ENCODE measurements around the gene PTPRU. TPM values are rescaled to one million over a fixed set of nuclear protein-coding genes. Genes with fewer than 3 reads are reported as not detected.

PTPRU gene
- total RNA-seq, 5 donors from 2014 or later (not counting 1 experiment from before 2014, with no cell fraction given) = 0.13 to 0.82 (median 0.33) TPM; not detected in 2

DNA sequence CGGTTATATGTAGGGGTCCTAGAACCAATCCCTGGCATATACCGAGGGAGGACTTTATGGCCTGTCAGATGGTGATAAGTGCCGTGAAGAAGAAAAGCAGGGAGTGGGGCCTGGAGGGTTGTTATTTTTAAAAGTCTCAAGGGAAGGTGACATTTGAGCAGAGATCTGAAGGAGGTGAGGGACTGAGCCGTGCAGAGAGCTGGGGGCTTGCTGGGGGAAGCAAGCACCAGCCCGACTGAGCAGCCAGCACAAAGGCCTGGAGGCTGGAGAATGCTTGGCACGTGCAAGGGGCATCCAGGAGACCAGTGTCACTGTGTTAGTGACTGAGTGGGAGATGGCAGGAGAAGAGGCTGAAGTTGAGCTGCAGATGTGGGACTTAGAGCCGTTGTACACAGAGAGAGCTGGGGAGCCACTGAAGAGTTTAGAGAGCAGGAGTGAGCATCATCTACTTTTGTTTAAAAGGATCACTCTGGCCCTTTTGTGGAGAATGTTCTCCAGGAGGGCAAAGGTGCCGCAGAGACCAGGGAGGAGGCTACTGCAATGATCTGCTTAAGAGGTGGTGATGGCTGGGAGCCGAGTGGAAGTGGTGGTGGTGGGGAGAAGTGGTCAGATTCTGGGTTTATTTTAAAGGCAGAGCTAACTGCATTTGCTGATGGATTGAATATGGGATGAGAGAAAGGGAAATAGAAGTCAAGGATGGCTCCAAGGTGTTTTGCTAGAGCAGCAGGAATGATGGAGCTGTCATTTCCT is 31.2 kb downstream of the PTPRU start:
- Histone ChIP-seq H3K27ac (ENCODE audit: low read length) (no peak overlapping the region), H3K9me3 (no peaks in the 10 kb centered on the region), H3K36me3 (ENCODE audit: control insufficient read depth in 2 of 2, extremely low read depth in 1 of 2, insufficient read depth in 1 of 2, low read length in 1 of 2) (no peaks in the 10 kb centered on the region), H3K27me3 (replicated peaks in 1 of 2; ENCODE audit: control insufficient read depth in 2 of 2, extremely low read depth in 1 of 2, insufficient read depth in 2 of 2, low read length in 1 of 2) (peaks cover 2 to 40% of the 10 kb centered on the region in 2 experiments), H3K4me3 (ENCODE audit: control insufficient read depth in 1 of 2, extremely low read depth in 1 of 2, low read length in 1 of 2) (no peak overlapping the region), H3K4me1 (ENCODE audit: control insufficient read depth in 1 of 2, extremely low read depth in 1 of 2, insufficient read depth in 2 of 2, low read length in 2 of 2) (no peaks in the 10 kb centered on the region)
- Mint-ChIP-seq H3K27ac (no peak overlapping the region), H3K9me3 (no peaks in the 10 kb centered on the region), H3K4me1 (no peaks in the 10 kb centered on the region), H3K4me3 (no peak overlapping the region), H3K36me3 (no peaks in the 10 kb centered on the region), H3K27me3 (peaks cover 51 to 61% of the 10 kb centered on the region in 2 donors)
- CTCF ChIA-PET = no interaction called here
- ATAC-seq (replicated peaks in 1 of 4) = no peak
- POLR2A ChIA-PET = no interaction called here
- DNase-seq = no peak
- WGBS (ENCODE audit: insufficient coverage) = 51% methylated on average over 9 of the region's 9 CpGs

DNA sequence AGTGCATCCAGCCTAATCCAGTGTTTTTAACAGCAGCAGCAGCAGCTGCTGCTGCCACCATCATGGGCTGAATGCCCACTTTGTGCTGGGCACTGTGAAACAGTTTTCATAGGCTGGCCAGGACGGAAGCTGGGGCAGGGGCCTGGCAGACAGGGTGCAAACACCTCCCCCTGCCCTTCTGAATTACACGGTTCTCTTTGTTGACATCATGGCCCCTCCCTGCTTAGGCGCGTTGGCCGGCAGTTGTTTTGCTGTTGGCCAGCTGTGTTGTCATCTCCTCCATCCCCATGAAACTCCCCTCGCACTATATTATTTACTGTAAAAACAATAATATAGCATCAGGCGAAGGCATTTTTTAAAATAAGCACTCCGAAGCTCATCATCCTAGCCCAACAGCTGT is 33.1 kb downstream of the PTPRU start:
- no peaks in the 10 kb centered on the region for H3K36me3 ChIP-seq (ENCODE audit: control insufficient read depth in 2 of 2, extremely low read depth in 1 of 2, insufficient read depth in 1 of 2, low read length in 1 of 2)
- Mint-ChIP-seq H3K4me1 (no peaks in the 10 kb centered on the region), H3K27ac (no peak overlapping the region), H3K4me3 (no peak overlapping the region), H3K36me3 (no peaks in the 10 kb centered on the region), H3K9me3 (no peaks in the 10 kb centered on the region), H3K27me3 (peaks cover 55 to 62% of the 10 kb centered on the region in 2 donors)
- WGBS (ENCODE audit: insufficient coverage) = 82% methylated on average over 3 of the region's 8 CpGs
- ATAC-seq (replicated peaks in 1 of 4) (no peak), DNase-seq (no peak)
- no peaks in the 10 kb centered on the region for H3K4me1 ChIP-seq (ENCODE audit: control insufficient read depth in 1 of 2, extremely low read depth in 1 of 2, insufficient read depth in 2 of 2, low read length in 2 of 2)
- H3K27ac ChIP-seq (ENCODE audit: low read length) = no peak overlapping the region
- H3K4me3 ChIP-seq (ENCODE audit: control insufficient read depth in 1 of 2, extremely low read depth in 1 of 2, low read length in 1 of 2) = no peak overlapping the region
- no peaks in the 10 kb centered on the region for H3K9me3 ChIP-seq
- peaks cover 2 to 37% of the 10 kb centered on the region in 2 experiments for H3K27me3 ChIP-seq (replicated peaks in 1 of 2; ENCODE audit: control insufficient read depth in 2 of 2, extremely low read depth in 1 of 2, insufficient read depth in 2 of 2, low read length in 1 of 2)
- ChIA-PET CTCF (no interaction called here), POLR2A (no interaction called here)

DNA sequence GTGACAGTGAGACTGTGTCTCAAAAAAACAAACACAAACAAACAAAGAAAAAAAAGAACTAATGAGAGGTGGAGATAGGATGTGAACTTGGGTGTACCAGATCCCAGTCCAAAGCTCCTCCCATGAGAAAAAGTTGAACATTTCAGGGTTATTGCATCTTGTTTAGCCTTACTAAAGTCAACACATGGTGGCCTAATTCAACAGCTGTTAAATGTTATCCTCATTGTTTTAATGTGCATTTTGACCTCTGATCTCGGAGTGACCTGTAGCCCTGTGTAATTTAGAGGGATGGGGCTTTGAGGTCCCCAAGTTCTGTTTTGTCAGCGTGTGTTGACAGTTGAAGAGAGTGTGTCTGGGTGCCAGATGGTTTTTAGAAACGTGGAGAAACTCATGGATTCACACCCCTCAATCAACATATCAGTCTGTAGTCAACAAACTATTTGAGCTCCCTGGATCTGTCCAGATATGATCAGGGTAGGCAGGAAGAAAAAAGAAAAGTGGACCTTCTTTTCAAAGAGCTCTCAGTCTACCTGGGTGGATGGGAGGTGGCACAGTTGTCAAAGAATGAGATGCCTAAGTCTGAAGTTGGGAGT is 34.7 kb downstream of the PTPRU start:
- Histone ChIP-seq H3K27me3 (replicated peaks in 1 of 2; ENCODE audit: control insufficient read depth in 2 of 2, extremely low read depth in 1 of 2, insufficient read depth in 2 of 2, low read length in 1 of 2) (peaks cover 2 to 37% of the 10 kb centered on the region in 2 experiments), H3K4me1 (ENCODE audit: control insufficient read depth in 1 of 2, extremely low read depth in 1 of 2, insufficient read depth in 2 of 2, low read length in 2 of 2) (no peaks in the 10 kb centered on the region), H3K4me3 (ENCODE audit: control insufficient read depth in 1 of 2, extremely low read depth in 1 of 2, low read length in 1 of 2) (no peak overlapping the region), H3K36me3 (ENCODE audit: control insufficient read depth in 2 of 2, extremely low read depth in 1 of 2, insufficient read depth in 1 of 2, low read length in 1 of 2) (no peaks in the 10 kb centered on the region), H3K9me3 (no peaks in the 10 kb centered on the region), H3K27ac (ENCODE audit: low read length) (no peak overlapping the region)
- ChIA-PET CTCF (interaction anchor here in 1 of 2 donors (0.6 kb wide), 1 partner anchor 11 kb away, joined by 3 read pairs; no protein-coding TSS in a partner anchor), POLR2A (no interaction called here)
- no peaks in the 10 kb centered on the region for H3K4me1 Mint-ChIP-seq
- DNase-seq (no peak), ATAC-seq (replicated peaks in 1 of 4) (no peak)
- no peaks in the 10 kb centered on the region for H3K9me3 Mint-ChIP-seq
- H3K27ac Mint-ChIP-seq = no peak overlapping the region
- WGBS (ENCODE audit: insufficient coverage) = 45% methylated on average over 1 of the region's 3 CpGs
- H3K4me3 Mint-ChIP-seq = no peak overlapping the region
- H3K36me3 Mint-ChIP-seq = no peaks in the 10 kb centered on the region
- H3K27me3 Mint-ChIP-seq = peaks cover 58 to 66% of the 10 kb centered on the region in 2 donors

DNA sequence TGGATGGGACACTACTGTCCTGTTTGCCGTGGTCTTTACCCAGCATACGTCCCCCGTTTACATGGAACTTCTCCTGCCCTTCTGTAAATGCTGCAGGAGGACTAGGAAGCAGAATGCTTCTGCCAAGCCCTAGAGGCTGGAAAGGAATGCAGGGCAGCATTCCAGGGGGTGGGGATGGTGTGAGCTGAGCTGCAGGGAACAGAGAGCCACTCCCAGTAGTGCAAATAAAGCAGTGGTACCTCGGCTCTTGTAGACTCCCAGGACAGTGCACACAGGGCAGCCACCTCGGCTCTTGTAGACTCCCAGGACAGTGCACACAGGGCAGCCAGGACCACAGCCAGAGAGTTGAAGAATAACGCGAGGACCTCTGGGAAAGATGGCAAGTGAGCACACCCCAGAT is 35.4 kb downstream of the PTPRU start:
- Mint-ChIP-seq H3K9me3 (peaks cover 0 to 1% (median 0%) of the 10 kb centered on the region in 3 donors), H3K27ac (no peak overlapping the region), H3K4me1 (no peaks in the 10 kb centered on the region), H3K36me3 (no peaks in the 10 kb centered on the region), H3K27me3 (peaks cover 52 to 61% of the 10 kb centered on the region in 2 donors), H3K4me3 (no peak overlapping the region)
- H3K4me3 ChIP-seq (ENCODE audit: control insufficient read depth in 1 of 2, extremely low read depth in 1 of 2, low read length in 1 of 2) = no peak overlapping the region
- H3K27me3 ChIP-seq (replicated peaks in 1 of 2; ENCODE audit: control insufficient read depth in 2 of 2, extremely low read depth in 1 of 2, insufficient read depth in 2 of 2, low read length in 1 of 2) = peaks cover 2 to 37% of the 10 kb centered on the region in 2 experiments
- ATAC-seq (replicated peaks in 1 of 4) = no peak
- H3K9me3 ChIP-seq = no peaks in the 10 kb centered on the region
- no peak for DNase-seq
- WGBS (ENCODE audit: insufficient coverage) = 39% methylated on average over 5 of the region's 7 CpGs
- POLR2A ChIA-PET = no interaction called here
- no peak overlapping the region for H3K27ac ChIP-seq (ENCODE audit: low read length)
- no peaks in the 10 kb centered on the region for H3K36me3 ChIP-seq (ENCODE audit: control insufficient read depth in 2 of 2, extremely low read depth in 1 of 2, insufficient read depth in 1 of 2, low read length in 1 of 2)
- CTCF ChIA-PET = interaction anchor here in 1 of 2 donors (0.6 kb wide), 1 partner anchor 10 kb away, joined by 3 read pairs; no protein-coding TSS in a partner anchor
- H3K4me1 ChIP-seq (ENCODE audit: control insufficient read depth in 1 of 2, extremely low read depth in 1 of 2, insufficient read depth in 2 of 2, low read length in 2 of 2) = no peaks in the 10 kb centered on the region

DNA sequence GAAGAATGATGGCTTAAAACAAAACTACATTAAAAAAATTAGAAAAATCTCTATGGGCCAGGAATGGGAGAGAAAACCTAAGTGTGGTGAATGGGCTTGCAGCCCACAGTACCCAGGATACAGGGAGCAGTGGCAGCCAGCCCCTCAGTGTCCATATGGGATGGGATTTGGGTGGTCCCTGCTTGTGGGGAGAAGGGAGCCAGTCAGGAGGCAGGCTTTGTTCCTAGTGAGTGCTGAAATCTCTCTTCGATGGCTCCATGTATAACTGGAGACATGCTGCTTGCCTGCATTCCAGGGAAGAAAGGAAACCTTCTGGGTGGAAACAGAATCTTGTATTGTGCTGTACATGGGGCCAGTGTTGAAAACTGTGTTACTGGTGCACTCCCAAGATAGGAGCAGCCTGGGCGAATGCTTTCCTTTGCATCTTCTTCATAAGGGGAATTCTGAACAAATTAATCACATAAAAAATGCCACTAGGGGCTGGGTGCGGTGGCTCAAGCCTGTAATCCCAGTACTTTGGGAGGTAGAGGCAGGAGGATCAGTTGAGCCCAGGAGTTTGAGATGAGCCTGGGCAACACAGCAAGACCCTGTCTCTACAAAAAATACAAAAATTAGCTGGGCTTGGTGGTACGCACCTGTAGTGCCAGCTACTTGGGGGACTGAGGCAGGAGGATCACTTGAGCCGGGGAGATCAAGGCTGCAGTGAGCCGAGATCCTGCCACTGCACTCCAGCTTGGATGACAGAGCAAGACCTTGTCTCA is 36.0 kb downstream of the PTPRU start:
- no peak for ATAC-seq (replicated peaks in 1 of 4)

DNA sequence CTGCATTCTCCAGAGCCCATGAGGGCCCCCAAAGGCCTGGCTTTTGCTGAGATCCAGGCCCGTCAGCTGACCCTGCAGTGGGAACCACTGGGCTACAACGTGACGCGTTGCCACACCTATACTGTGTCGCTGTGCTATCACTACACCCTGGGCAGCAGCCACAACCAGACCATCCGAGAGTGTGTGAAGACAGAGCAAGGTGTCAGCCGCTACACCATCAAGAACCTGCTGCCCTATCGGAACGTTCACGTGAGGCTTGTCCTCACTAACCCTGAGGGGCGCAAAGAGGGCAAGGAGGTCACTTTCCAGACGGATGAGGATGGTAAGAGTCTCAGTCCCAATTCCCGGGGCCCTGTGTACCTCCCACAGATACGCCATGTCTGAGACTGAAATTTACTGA is 39.1 kb downstream of the PTPRU start:
- no peaks in the 10 kb centered on the region for H3K4me1 Mint-ChIP-seq
- ChIA-PET POLR2A (no interaction called here), CTCF (no interaction called here)
- Histone ChIP-seq H3K4me1 (ENCODE audit: control insufficient read depth in 1 of 2, extremely low read depth in 1 of 2, insufficient read depth in 2 of 2, low read length in 2 of 2) (no peaks in the 10 kb centered on the region), H3K27ac (ENCODE audit: low read length) (no peak overlapping the region), H3K9me3 (no peaks in the 10 kb centered on the region), H3K36me3 (ENCODE audit: control insufficient read depth in 2 of 2, extremely low read depth in 1 of 2, insufficient read depth in 1 of 2, low read length in 1 of 2) (no peaks in the 10 kb centered on the region), H3K4me3 (ENCODE audit: control insufficient read depth in 1 of 2, extremely low read depth in 1 of 2, low read length in 1 of 2) (no peak overlapping the region), H3K27me3 (replicated peaks in 1 of 2; ENCODE audit: control insufficient read depth in 2 of 2, extremely low read depth in 1 of 2, insufficient read depth in 2 of 2, low read length in 1 of 2) (peaks cover 2 to 24% of the 10 kb centered on the region in 2 experiments)
- WGBS (ENCODE audit: insufficient coverage) = 86% methylated on average over 11 of the region's 14 CpGs
- no peak for DNase-seq
- H3K36me3 Mint-ChIP-seq = no peaks in the 10 kb centered on the region
- no peak for ATAC-seq (replicated peaks in 1 of 4)
- peaks cover 0 to 4% (median 0%) of the 10 kb centered on the region in 3 donors for H3K9me3 Mint-ChIP-seq
- H3K27me3 Mint-ChIP-seq = peaks cover 26 to 32% of the 10 kb centered on the region in 2 donors
- H3K27ac Mint-ChIP-seq = no peak overlapping the region
- H3K4me3 Mint-ChIP-seq = no peak overlapping the region

More for the DNA sequence above, 36.0 kb downstream of the PTPRU start:
- Histone ChIP-seq H3K27ac (ENCODE audit: low read length) (no peak overlapping the region), H3K36me3 (ENCODE audit: control insufficient read depth in 2 of 2, extremely low read depth in 1 of 2, insufficient read depth in 1 of 2, low read length in 1 of 2) (no peaks in the 10 kb centered on the region), H3K4me3 (ENCODE audit: control insufficient read depth in 1 of 2, extremely low read depth in 1 of 2, low read length in 1 of 2) (no peak overlapping the region), H3K9me3 (no peaks in the 10 kb centered on the region), H3K4me1 (ENCODE audit: control insufficient read depth in 1 of 2, extremely low read depth in 1 of 2, insufficient read depth in 2 of 2, low read length in 2 of 2) (no peaks in the 10 kb centered on the region), H3K27me3 (replicated peaks in 1 of 2; ENCODE audit: control insufficient read depth in 2 of 2, extremely low read depth in 1 of 2, insufficient read depth in 2 of 2, low read length in 1 of 2) (peaks cover 2 to 31% of the 10 kb centered on the region in 2 experiments)
- Mint-ChIP-seq H3K27me3 (peaks cover 47 to 56% of the 10 kb centered on the region in 2 donors), H3K27ac (no peak overlapping the region), H3K9me3 (peaks cover 0 to 4% (median 0%) of the 10 kb centered on the region in 3 donors), H3K4me3 (no peak overlapping the region), H3K4me1 (no peaks in the 10 kb centered on the region), H3K36me3 (no peaks in the 10 kb centered on the region)
- no peak for DNase-seq
- 60% methylated on average over 1 of the region's 6 CpGs for WGBS (ENCODE audit: insufficient coverage)
- ChIA-PET POLR2A (no interaction called here), CTCF (interaction anchor here (0.6 to 0.7 kb wide), 3 partner anchors 60 to 1049 kb away, joined by 4 to 9 read pairs (median 7); no protein-coding TSS in a partner anchor)

Data from T-cell (primary cell).